ENCODE measurements around the gene SMG6.

Gene SMG6

DNA sequence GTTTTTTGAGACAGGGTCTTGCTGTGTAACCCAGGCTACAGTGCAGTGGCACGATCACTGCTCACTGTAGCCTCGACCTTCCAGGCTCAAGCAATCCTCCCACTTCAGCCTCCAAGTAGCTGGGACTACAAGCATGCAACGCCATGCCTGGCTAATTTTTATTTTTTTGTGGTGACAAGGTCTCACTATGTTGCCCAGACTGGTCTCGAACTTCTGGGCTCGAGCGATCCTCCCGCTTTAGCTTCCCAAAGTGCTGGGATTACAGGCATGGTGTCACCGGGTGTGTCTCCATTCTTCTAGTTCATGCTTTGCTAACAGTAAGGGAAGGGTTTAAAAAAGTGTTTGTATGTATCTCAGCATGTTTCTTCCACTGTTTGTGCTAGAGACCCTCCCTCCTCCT, 146.9 kb downstream of the SMG6 start:
- peaks cover 0 to 10% (median 4%) of the 10 kb centered on the region in 4 experiments for H3K36me3 ChIP-seq (ENCODE audit: control insufficient read depth in 4 of 4, insufficient read depth in 4 of 4, low read length in 3 of 4)
- POLR2A ChIA-PET, result no interaction called here
- no peaks in the 10 kb centered on the region for H3K9me3 ChIP-seq (ENCODE audit: control extremely low read depth in 1 of 5, control insufficient read depth in 4 of 5, insufficient read depth in 2 of 5, low read depth in 1 of 5, low read length in 4 of 5)
- H3K4me1 ChIP-seq (ENCODE audit: control extremely low read depth in 1 of 4, control insufficient read depth in 4 of 4, insufficient read depth in 4 of 4, low read length in 3 of 4), result peaks cover 21 to 36% (median 27%) of the 10 kb centered on the region in 4 experiments
- no peak overlapping the region for H3K4me3 ChIP-seq (ENCODE audit: control insufficient read depth in 1 of 7, extremely low read depth in 1 of 7, insufficient read depth in 4 of 7, low read depth in 2 of 7, low read length in 6 of 7)
- no peak for DNase-seq
- CTCF ChIA-PET, result interaction anchor here (0.8 to 1.3 kb wide), 4 partner anchors 9 to 98 kb away, joined by 3 to 5 read pairs (median 4); no protein-coding TSS in a partner anchor
- no peak overlapping the region for H3K27ac ChIP-seq (ENCODE audit: insufficient read depth in 1 of 2, low read depth in 1 of 2, low read length in 2 of 2, poor library complexity in 1 of 2, severe bottlenecking in 2 of 2)
- 100% methylated on average over 8 of the region's 8 CpGs for WGBS (ENCODE audit: insufficient coverage)
- no peaks in the 10 kb centered on the region for H3K27me3 ChIP-seq (replicated peaks in 2 of 5; ENCODE audit: control insufficient read depth in 4 of 5, insufficient read depth in 5 of 5, low read length in 4 of 5)

DNA sequence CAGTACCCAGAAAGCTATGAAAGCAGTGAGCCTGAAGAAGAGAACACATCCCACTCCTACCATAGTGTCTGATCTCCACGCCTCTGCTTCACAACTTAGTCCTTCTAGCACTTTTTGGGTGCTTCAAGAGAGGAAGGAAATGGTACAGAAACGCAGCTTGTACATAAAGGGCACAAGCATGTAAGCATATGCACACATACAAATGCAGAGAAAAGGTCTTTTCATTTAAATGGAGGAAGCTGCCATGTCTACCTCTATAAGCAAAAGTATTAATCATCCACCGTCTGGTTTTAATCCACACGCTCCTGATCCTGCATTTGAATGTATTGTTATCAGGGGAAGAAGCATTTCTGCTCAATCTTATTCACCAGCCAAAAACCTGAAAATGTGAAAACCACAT, 148.0 kb downstream of the SMG6 start:
- 67% methylated on average over 2 of the region's 4 CpGs for WGBS (ENCODE audit: insufficient coverage)
- Histone ChIP-seq H3K36me3 (ENCODE audit: control insufficient read depth in 4 of 4, insufficient read depth in 4 of 4, low read length in 3 of 4) (peaks cover 0 to 10% (median 4%) of the 10 kb centered on the region in 4 experiments), H3K27ac (ENCODE audit: insufficient read depth in 1 of 2, low read depth in 1 of 2, low read length in 2 of 2, poor library complexity in 1 of 2, severe bottlenecking in 2 of 2) (no peak overlapping the region), H3K9me3 (ENCODE audit: control extremely low read depth in 1 of 5, control insufficient read depth in 4 of 5, insufficient read depth in 2 of 5, low read depth in 1 of 5, low read length in 4 of 5) (no peaks in the 10 kb centered on the region), H3K4me3 (ENCODE audit: control insufficient read depth in 1 of 7, extremely low read depth in 1 of 7, insufficient read depth in 4 of 7, low read depth in 2 of 7, low read length in 6 of 7) (no peak overlapping the region), H3K27me3 (replicated peaks in 2 of 5; ENCODE audit: control insufficient read depth in 4 of 5, insufficient read depth in 5 of 5, low read length in 4 of 5) (no peaks in the 10 kb centered on the region), H3K4me1 (ENCODE audit: control extremely low read depth in 1 of 4, control insufficient read depth in 4 of 4, insufficient read depth in 4 of 4, low read length in 3 of 4) (peaks cover 25 to 40% (median 33%) of the 10 kb centered on the region in 4 experiments)
- ChIA-PET CTCF (interaction anchor here (0.9 to 1.4 kb wide), 4 partner anchors 21 to 104 kb away, joined by 3 to 5 read pairs (median 4); no protein-coding TSS in a partner anchor), POLR2A (no interaction called here)
- no peak for DNase-seq

DNA sequence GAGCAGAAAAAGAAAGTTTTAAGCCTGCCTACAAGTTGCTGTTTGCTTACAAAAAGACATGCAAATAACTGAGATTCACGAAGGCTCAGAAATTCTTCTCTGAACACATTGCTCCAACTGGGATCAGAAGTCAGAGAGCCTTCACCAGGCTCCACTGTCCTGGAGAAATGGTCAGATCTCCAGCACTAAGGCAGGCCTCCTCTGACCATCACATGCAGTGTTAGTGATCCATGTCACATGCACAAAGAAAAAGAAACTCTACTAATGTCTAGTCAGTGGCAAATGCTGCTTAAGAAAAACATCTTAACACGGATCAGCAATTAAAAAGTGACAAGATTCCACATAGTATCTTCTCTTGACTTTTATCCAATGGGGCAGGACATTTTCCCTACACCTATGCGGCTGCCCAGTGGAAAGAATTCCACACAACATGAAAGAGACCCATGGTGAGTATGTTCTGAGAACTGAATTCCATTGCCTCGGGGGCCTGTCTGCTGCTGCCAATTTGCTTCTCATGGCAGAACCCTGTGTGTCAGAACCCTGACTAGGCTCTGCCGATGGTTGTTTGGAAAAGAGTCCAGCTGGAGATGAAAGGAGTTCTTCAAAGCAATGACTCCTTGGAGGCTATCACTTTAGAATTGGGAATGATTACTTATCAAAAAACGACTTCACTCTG, 152.1 kb downstream of the SMG6 start:
- Histone ChIP-seq H3K4me3 (ENCODE audit: control insufficient read depth in 1 of 7, extremely low read depth in 1 of 7, insufficient read depth in 4 of 7, low read depth in 2 of 7, low read length in 6 of 7) (no peak overlapping the region), H3K27ac (ENCODE audit: insufficient read depth in 1 of 2, low read depth in 1 of 2, low read length in 2 of 2, poor library complexity in 1 of 2, severe bottlenecking in 2 of 2) (no peak overlapping the region), H3K36me3 (ENCODE audit: control insufficient read depth in 4 of 4, insufficient read depth in 4 of 4, low read length in 3 of 4) (peaks cover 6 to 21% (median 10%) of the 10 kb centered on the region in 4 experiments), H3K27me3 (replicated peaks in 2 of 5; ENCODE audit: control insufficient read depth in 4 of 5, insufficient read depth in 5 of 5, low read length in 4 of 5) (no peaks in the 10 kb centered on the region), H3K9me3 (ENCODE audit: control extremely low read depth in 1 of 5, control insufficient read depth in 4 of 5, insufficient read depth in 2 of 5, low read depth in 1 of 5, low read length in 4 of 5) (no peaks in the 10 kb centered on the region), H3K4me1 (ENCODE audit: control extremely low read depth in 1 of 4, control insufficient read depth in 4 of 4, insufficient read depth in 4 of 4, low read length in 3 of 4) (peaks cover 8 to 19% (median 9%) of the 10 kb centered on the region in 4 experiments)
- no peak for DNase-seq
- CTCF ChIA-PET, result interaction anchor here (1.5 kb wide), 1 partner anchor 15 kb away, joined by 5 read pairs; no protein-coding TSS in a partner anchor
- 94% methylated on average over 6 of the region's 6 CpGs for WGBS (ENCODE audit: insufficient coverage)
- POLR2A ChIA-PET, result no interaction called here

DNA sequence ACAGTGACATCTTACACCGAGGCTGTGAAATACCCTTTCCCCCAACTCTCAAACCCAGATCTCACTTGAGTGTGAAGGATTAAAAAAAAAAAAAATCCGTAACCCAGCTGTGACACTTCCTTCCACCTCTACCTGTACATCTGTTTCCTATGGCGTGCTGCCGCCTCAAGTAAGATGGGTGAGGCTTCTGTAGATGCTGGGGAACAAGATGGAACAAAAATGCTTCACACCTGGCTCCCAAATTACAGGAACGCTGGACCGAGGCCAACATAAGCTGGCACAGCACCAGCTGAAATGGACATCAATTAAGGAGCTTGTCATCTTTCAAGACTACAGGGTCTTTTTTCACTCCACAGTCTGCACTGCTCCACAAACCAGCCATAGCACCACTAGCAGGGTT, 152.8 kb downstream of the SMG6 start:
- peaks cover 6 to 21% (median 10%) of the 10 kb centered on the region in 4 experiments for H3K36me3 ChIP-seq (ENCODE audit: control insufficient read depth in 4 of 4, insufficient read depth in 4 of 4, low read length in 3 of 4)
- H3K27ac ChIP-seq (ENCODE audit: insufficient read depth in 1 of 2, low read depth in 1 of 2, low read length in 2 of 2, poor library complexity in 1 of 2, severe bottlenecking in 2 of 2), result no peak overlapping the region
- H3K4me3 ChIP-seq (ENCODE audit: control insufficient read depth in 1 of 7, extremely low read depth in 1 of 7, insufficient read depth in 4 of 7, low read depth in 2 of 7, low read length in 6 of 7), result no peak overlapping the region
- H3K27me3 ChIP-seq (replicated peaks in 2 of 5; ENCODE audit: control insufficient read depth in 4 of 5, insufficient read depth in 5 of 5, low read length in 4 of 5), result no peaks in the 10 kb centered on the region
- peaks cover 5 to 17% (median 8%) of the 10 kb centered on the region in 4 experiments for H3K4me1 ChIP-seq (ENCODE audit: control extremely low read depth in 1 of 4, control insufficient read depth in 4 of 4, insufficient read depth in 4 of 4, low read length in 3 of 4)
- H3K9me3 ChIP-seq (ENCODE audit: control extremely low read depth in 1 of 5, control insufficient read depth in 4 of 5, insufficient read depth in 2 of 5, low read depth in 1 of 5, low read length in 4 of 5), result no peaks in the 10 kb centered on the region
- peak in 2 of 3 donors; percentile 53 to 70 for DNase-seq
- 8% methylated on average over 2 of the region's 6 CpGs for WGBS (ENCODE audit: insufficient coverage)
- ChIA-PET POLR2A (no interaction called here), CTCF (interaction anchor here (1.2 to 1.5 kb wide), 2 partner anchors 12 to 14 kb away, joined by 3 to 5 read pairs; no protein-coding TSS in a partner anchor)

DNA sequence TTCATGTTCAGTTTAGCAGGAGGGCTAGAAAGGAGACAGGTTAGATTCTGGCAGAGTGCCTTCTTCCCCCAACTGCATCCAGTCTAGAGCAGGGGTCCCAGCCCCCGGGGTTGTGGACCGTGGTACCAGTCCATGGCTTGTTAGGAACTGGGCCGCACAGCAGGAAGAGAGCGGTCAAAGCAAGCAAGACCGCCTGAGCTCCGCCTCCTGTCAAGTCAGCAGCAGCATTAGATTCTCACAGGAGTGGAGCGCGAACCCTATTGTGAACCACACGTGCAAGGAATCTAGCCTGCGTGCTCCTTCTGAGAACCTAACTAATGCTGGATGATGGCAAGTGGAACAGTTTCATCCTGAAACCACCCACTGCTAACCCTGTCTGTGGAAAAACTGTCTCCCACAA, 153.7 kb downstream of the SMG6 start:
- DNase-seq, result no peak
- WGBS (ENCODE audit: insufficient coverage), result 94% methylated on average over 10 of the region's 10 CpGs
- Histone ChIP-seq H3K27me3 (replicated peaks in 2 of 5; ENCODE audit: control insufficient read depth in 4 of 5, insufficient read depth in 5 of 5, low read length in 4 of 5) (no peaks in the 10 kb centered on the region), H3K4me3 (ENCODE audit: control insufficient read depth in 1 of 7, extremely low read depth in 1 of 7, insufficient read depth in 4 of 7, low read depth in 2 of 7, low read length in 6 of 7) (no peak overlapping the region), H3K4me1 (ENCODE audit: control extremely low read depth in 1 of 4, control insufficient read depth in 4 of 4, insufficient read depth in 4 of 4, low read length in 3 of 4) (peaks cover 0 to 14% (median 5%) of the 10 kb centered on the region in 4 experiments), H3K36me3 (ENCODE audit: control insufficient read depth in 4 of 4, insufficient read depth in 4 of 4, low read length in 3 of 4) (peaks cover 6 to 21% (median 10%) of the 10 kb centered on the region in 4 experiments), H3K9me3 (ENCODE audit: control extremely low read depth in 1 of 5, control insufficient read depth in 4 of 5, insufficient read depth in 2 of 5, low read depth in 1 of 5, low read length in 4 of 5) (no peaks in the 10 kb centered on the region), H3K27ac (ENCODE audit: insufficient read depth in 1 of 2, low read depth in 1 of 2, low read length in 2 of 2, poor library complexity in 1 of 2, severe bottlenecking in 2 of 2) (no peak overlapping the region)
- CTCF ChIA-PET, result interaction anchor here (1.2 to 2.5 kb wide), 4 partner anchors 11 to 55 kb away, joined by 3 to 7 read pairs (median 4); no protein-coding TSS in a partner anchor
- POLR2A ChIA-PET, result no interaction called here

DNA sequence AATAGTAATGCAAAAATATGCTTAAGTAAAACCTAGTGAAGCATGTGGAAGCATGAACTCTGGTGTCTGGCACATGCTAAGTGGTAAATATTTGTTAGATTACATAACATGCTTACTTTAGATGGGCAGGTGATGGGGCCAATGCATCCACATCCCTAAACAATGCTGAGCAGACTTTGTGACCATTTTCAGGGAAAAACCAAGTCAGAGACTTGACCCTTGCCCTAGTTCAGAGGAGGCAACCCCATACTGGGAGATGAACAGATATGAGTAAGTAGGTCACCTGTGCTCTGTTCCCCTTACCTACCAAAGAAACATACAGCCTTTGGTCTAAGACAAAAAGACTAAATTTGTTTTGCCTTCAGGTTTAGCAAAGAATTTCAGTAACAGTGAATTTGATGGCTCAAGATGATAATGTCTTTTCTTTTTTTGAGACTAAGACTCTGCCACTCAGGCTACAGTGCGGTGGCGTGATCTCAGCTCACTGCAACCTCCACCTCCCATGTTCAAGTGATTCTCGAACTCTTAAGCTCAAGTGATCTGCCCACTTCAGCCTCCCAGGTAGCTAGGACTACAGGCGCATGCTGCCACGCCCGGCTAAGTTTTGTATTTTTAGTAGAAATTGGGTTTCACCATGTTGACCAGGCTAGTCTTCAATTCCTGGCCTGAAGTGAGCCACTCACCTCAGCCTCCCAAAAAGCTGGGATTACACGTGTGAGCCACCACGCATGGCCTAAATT, 157.3 kb downstream of the SMG6 start:
- ChIA-PET POLR2A (no interaction called here), CTCF (interaction anchor here (0.6 to 3.3 kb wide), 6 partner anchors 8 to 57 kb away, joined by 3 to 11 read pairs (median 3); no protein-coding TSS in a partner anchor)
- Histone ChIP-seq H3K4me3 (ENCODE audit: control insufficient read depth in 1 of 7, extremely low read depth in 1 of 7, insufficient read depth in 4 of 7, low read depth in 2 of 7, low read length in 6 of 7) (no peak overlapping the region), H3K27me3 (replicated peaks in 2 of 5; ENCODE audit: control insufficient read depth in 4 of 5, insufficient read depth in 5 of 5, low read length in 4 of 5) (no peaks in the 10 kb centered on the region), H3K4me1 (ENCODE audit: control extremely low read depth in 1 of 4, control insufficient read depth in 4 of 4, insufficient read depth in 4 of 4, low read length in 3 of 4) (peaks cover 0 to 10% (median 3%) of the 10 kb centered on the region in 4 experiments), H3K36me3 (ENCODE audit: control insufficient read depth in 4 of 4, insufficient read depth in 4 of 4, low read length in 3 of 4) (peaks cover 2 to 16% (median 7%) of the 10 kb centered on the region in 4 experiments), H3K27ac (ENCODE audit: insufficient read depth in 1 of 2, low read depth in 1 of 2, low read length in 2 of 2, poor library complexity in 1 of 2, severe bottlenecking in 2 of 2) (no peak overlapping the region), H3K9me3 (ENCODE audit: control extremely low read depth in 1 of 5, control insufficient read depth in 4 of 5, insufficient read depth in 2 of 5, low read depth in 1 of 5, low read length in 4 of 5) (no peaks in the 10 kb centered on the region)
- DNase-seq, result no peak
- WGBS (ENCODE audit: insufficient coverage), result 89% methylated on average over 3 of the region's 8 CpGs

All from common myeloid progenitor, CD34-positive (primary cell).